Motor neuron (in vitro differentiated cells): ENCODE measurements around the gene PNPLA7. TPM values are rescaled to one million over a fixed set of nuclear protein-coding genes. Genes with fewer than 3 reads are reported as not detected.
A peak's percentile ranks its signal among the peaks of the same experiment; 100 is the strongest.
"Not testable (repeated sequence)": the region's sequence is repeated elsewhere in the genome, so short reads cannot be mapped to it uniquely, and the experiment has no call there.

Source experiments
- ATAC-seq, 8 experiments: fragments of 200-7000 bp; cut with Tn5 transposase; replicated peaks in 6 of 8; 2 replicates each; pipeline ENCODE4 v1.8.0; 2021; ENCODE audit warnings: mild to moderate bottlenecking in 8 of 8, moderate library complexity in 8 of 8
- H3K27ac ChIP-seq, 2 donors: fragments of 250-450 bp; sonication (Bioruptor Pico); 2 replicates each; pipeline ENCODE4 v1.9.0; 2021; ENCODE audit warnings: antibody characterized with exemption in 2 of 2, mild to moderate bottlenecking in 2 of 2, moderate library complexity in 1 of 2
- H3K4me1 ChIP-seq, 2 donors: fragments of 250-450 bp; sonication (Bioruptor Pico); replicated peaks in 1 of 2; 2 replicates each; pipeline ENCODE4 v1.6.1; 2021; ENCODE audit warnings: antibody characterized with exemption in 2 of 2, mild to moderate bottlenecking in 2 of 2, moderate library complexity in 1 of 2
- H3K4me3 ChIP-seq, 5 donors: fragments of 250-450 bp; sonication (Bioruptor Pico); 2 replicates each; pipeline ENCODE4 v1.9.0; 2021; ENCODE audit warnings: antibody characterized with exemption in 5 of 5, mild to moderate bottlenecking in 5 of 5, moderate library complexity in 4 of 5
- WGBS, 10 experiments: fragments of 450-650 bp; shearing (Covaris generic); methylation state at CpG; one replicate each; pipeline ENCODE4 v1.0.0; 2022; 5-methylcytosine and 5-hydroxymethylcytosine counted together
- in situ Hi-C, 9 experiments: fragments of 400-800 bp; cut with MboI; loops; one replicate each; pipeline ENCODE4 v1.15.0; 2021; ENCODE audit warnings: low sequenced_read_pairs in 9 of 9, low pct_unique_long_range_greater_than_20kb in 2 of 9; ENCODE audit not compliant: unreplicated experiment in 9 of 9
- total RNA-seq, 8 experiments: library from RNA; unstranded; fragments of 300-600 nt; gene quantifications; 2 replicates each; pipeline versions ENCODE4 v1.2.3 to v1.2.4, GENCODE V29; 2022

The PNPLA7 gene
- total RNA-seq, 8 experiments from 2014 or later: 0.16 to 3.3 (median 1.5) TPM

DNA sequence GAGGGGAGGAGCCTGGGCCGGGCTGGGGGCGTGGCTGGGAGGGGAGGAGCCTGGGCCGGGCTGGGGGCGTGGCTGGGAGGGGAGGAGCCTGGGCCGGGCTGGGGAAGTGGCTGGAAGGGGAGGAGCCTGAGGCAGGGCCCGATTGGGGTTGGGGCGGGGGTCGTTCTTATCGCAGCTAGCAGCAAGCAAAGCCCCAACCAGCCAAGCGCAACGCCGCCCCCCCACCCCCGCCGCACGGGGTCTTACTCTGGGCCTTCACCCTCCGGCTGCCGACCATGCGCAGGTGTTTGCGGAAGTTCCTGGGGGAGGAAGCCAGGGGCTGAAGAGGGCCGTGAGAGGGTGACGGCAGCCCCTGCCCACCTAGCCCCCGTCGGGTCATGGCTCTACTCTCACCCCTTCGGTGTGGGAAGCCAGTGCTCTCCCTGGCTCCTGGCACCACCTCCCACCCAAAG, 96.0 kb downstream of the PNPLA7 start:
- peak; percentile 2 to 42 (median 26) for ATAC-seq
- in situ Hi-C loops: no loop called here
- no CpG with 5 or more reads among the region's 24 CpGs for WGBS, 10 experiments
- peak overlapping the region in 1 of 2 donors; percentile 28 for H3K27ac ChIP-seq
- peaks cover 19 to 22% of the 10 kb centered on the region in 2 donors for H3K4me1 ChIP-seq
- peak overlapping the region in 4 of 5 donors; percentile 18 to 31 (median 22) for H3K4me3 ChIP-seq

GRCh38 chr9:137453643-137454081, 96.5 kb downstream of the PNPLA7 start:
- peak overlapping the region in 4 of 5 donors; percentile 18 to 31 (median 21) for H3K4me3 ChIP-seq
- WGBS, 10 experiments: no CpG with 5 or more reads among the region's 25 CpGs
- peaks cover 19 to 22% of the 10 kb centered on the region in 2 donors for H3K4me1 ChIP-seq
- in situ Hi-C loops: no loop called here
- ATAC-seq: peak in 7 of 8 experiments; percentile 17 to 91 (median 79)
- H3K27ac ChIP-seq: peak overlapping the region in 1 of 2 donors; percentile 6

- Histone ChIP-seq H3K4me1 (peaks cover 15 to 21% of the 10 kb centered on the region in 2 donors), H3K27ac (peak overlapping the region in 1 of 2 donors; percentile 6), H3K4me3 (peak overlapping the region in 3 of 5 donors; percentile 18 to 31 (median 21))
- ATAC-seq: no peak
- 93 to 100% (median 100%) methylated on average over 1 to 3 of the region's 43 CpGs; no CpG with 5 or more reads in 7 of the 10 experiments for WGBS, 10 experiments
- in situ Hi-C loops: no loop called here
Observed at GRCh38 chr9:137452761-137453642, 97.2 kb downstream of the PNPLA7 start.

- in situ Hi-C loops: no loop called here
- no peak for ATAC-seq
- WGBS, 10 experiments: no CpG with 5 or more reads among the region's 17 CpGs
- no peak overlapping the region for H3K4me3 ChIP-seq
- H3K27ac ChIP-seq: no peak overlapping the region
- H3K4me1 ChIP-seq: peaks cover 12 to 17% of the 10 kb centered on the region in 2 donors
Observed at GRCh38 chr9:137452006-137452760, 98.0 kb downstream of the PNPLA7 start.

DNA sequence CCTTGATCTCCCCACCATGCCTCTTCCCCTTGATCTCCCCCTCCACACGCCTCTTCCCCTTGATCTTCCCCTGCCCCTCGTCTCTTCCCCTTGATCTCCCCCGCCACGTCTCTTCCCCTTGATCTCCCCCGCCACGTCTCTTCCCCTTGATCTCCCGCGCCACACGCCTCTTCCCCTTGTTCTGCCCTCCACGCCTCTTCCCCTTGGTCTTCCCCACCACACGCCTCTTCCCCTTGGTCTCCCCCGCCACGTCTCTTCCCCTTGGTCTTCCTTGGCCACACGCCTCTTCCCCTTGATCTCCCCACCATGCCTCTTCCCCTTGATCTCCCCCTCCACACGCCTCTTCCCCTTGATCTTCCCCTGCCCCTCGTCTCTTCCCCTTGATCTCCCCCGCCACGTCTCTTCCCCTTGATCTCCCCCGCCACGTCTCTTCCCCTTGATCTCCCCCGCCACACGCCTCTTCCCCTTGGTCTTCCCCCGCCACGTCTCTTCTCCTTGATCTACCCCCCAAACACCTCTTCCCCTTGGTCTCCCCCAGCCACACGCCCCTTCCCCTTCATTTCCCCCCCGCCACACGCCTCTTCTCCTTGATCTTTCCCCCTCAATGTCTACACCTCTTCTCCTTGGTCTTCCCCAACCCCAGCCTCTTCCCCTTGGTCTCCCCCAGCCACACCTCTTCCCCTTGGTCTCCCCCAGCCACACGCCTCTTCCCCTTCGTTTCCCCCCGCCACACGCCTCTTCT, 98.8 kb downstream of the PNPLA7 start:
- H3K27ac ChIP-seq, ATAC-seq, in situ Hi-C loops, H3K4me3 ChIP-seq: not testable (repeated sequence)
- peaks cover 12 to 17% of the 10 kb centered on the region in 2 donors for H3K4me1 ChIP-seq
- no CpG with 5 or more reads among the region's 31 CpGs for WGBS, 10 experiments

DNA sequence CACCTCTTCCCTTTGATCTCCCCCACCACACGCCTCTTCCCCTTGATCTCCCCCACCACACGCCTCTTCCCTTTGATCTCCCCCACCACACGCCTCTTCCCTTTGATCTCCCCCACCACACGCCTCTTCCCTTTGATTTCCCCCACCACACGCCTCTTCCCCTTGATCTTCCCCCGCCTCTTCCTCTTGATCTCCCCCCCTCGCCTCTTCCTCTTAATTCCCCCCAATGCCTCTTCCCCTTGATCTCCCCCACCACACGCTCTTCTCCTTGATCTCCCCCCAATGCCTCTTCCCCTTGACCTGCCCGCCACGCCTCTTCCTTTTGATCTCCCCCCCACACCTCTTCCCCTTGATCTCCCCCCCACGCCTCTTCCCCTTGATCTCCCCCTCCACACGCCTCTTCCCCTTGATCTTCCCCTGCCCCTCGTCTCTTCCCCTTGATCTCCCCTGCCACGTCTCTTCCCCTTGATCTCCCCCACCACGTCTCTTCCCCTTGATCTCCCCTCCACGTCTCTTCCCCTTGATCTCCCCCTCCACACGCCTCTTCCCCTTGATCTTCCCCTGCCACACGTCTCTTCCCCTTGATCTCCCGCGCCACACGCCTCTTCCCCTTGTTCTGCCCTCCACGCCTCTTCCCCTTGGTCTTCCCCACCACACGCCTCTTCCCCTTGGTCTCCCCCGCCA, 99.5 kb downstream of the PNPLA7 start:
- H3K4me3 ChIP-seq, ATAC-seq, in situ Hi-C loops, H3K27ac ChIP-seq: not testable (repeated sequence)
- WGBS, 10 experiments: no CpG with 5 or more reads among the region's 24 CpGs
- H3K4me1 ChIP-seq: peaks cover 12 to 17% of the 10 kb centered on the region in 2 donors

GRCh38 chr9:137449931-137450538, 100.2 kb downstream of the PNPLA7 start:
- Histone ChIP-seq H3K27ac (no peak overlapping the region), H3K4me1 (peaks cover 9 to 21% of the 10 kb centered on the region in 2 donors), H3K4me3 (no peak overlapping the region)
- no peak for ATAC-seq
- in situ Hi-C loops: loop anchor here in 1 of 9 experiments (25.0 kb wide), 1 partner anchor 163 kb away; the partner anchor contains the start of gene TOR4A
- WGBS, 10 experiments: 91% methylated on average over 6 of the region's 18 CpGs; no CpG with 5 or more reads in 9 of the 10 experiments

DNA sequence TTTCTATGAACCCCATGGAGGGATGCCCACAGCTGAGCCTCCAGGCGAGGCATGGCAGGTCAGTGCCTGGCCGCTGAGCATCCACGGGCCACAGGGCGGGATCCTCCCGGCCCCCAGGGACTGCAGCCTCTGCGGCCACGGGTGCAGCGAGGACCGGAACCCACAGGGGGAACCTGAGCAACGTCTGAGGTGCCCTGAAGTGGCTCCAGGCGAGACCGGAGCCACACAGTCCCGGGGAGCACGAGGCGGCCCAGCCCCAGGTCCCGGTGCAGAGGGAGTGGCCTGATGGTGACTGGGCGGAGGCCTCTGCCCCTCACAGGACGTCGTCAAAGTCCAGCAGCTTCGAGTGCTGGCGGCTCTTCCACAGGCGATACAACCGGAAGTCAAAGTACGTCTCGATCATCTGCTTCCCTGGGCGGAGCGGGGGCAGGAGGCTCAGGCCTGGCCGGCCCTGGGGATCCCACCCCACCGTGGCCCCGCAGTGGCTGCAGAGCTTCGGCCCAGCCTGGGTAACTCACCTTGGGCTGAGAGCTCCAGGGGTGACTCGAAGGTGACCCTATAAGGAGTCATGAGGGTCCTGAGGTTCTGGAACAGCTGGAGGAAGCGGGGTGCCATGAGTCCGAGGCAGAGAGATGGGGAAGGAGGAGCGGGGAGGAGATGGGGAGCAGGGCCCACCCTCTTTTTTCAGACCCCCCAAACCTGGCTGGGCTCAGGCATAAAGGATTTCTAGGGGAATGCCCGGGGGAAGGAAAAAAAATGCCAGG, 100.9 kb downstream of the PNPLA7 start:
- no peak overlapping the region for H3K27ac ChIP-seq
- in situ Hi-C loops: loop anchor here in 1 of 9 experiments (25.0 kb wide), 1 partner anchor 162 kb away; the partner anchor contains the start of gene TOR4A
- whole genome bisulfite sequencing, 10 experiments: 80 to 95% methylated on average over 1 to 4 of the region's 36 CpGs; no CpG with 5 or more reads in 8 of the 10 experiments
- no peak overlapping the region for H3K4me3 ChIP-seq
- H3K4me1 ChIP-seq: peaks cover 1 to 15% of the 10 kb centered on the region in 2 donors
- no peak for ATAC-seq

DNA sequence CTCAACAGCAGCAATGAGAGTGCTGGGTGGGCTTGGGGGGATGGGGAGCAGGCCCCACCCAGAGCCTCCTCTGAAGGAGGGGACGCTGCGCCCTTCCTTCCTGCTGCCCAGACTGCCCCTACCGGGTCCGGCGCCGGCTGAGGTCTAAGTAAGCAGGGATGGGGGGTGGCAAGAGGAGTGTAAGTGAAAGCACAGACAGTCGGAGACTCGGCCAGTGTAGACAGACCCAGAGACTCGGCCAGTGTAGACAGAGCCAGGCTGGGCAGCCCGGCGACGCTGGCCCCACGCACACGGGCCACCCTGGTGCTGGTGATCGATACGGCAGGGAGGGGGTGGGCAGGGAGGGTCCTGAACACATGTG, 101.6 kb downstream of the PNPLA7 start:
- WGBS, 10 experiments: no CpG with 5 or more reads among the region's 16 CpGs
- in situ Hi-C loops: loop anchor here in 1 of 9 experiments (25.0 kb wide), 1 partner anchor 161 kb away; the partner anchor contains the start of gene TOR4A
- Histone ChIP-seq H3K4me1 (peaks cover 0 to 14% of the 10 kb centered on the region in 2 donors), H3K4me3 (no peak overlapping the region), H3K27ac (no peak overlapping the region)
- ATAC-seq: no peak

GRCh38 chr9:137447722-137448601, 102.2 kb downstream of the PNPLA7 start:
- peak in 4 of 8 experiments; percentile 5 to 34 (median 15) for ATAC-seq
- no peak overlapping the region for H3K4me3 ChIP-seq
- peaks cover 0 to 8% of the 10 kb centered on the region in 2 donors for H3K4me1 ChIP-seq
- WGBS, 10 experiments: 100% methylated on average over 1 of the region's 27 CpGs; no CpG with 5 or more reads in 9 of the 10 experiments
- in situ Hi-C loops: loop anchor here in 1 of 9 experiments (25.0 kb wide), 1 partner anchor 161 kb away; the partner anchor contains the start of gene TOR4A
- no peak overlapping the region for H3K27ac ChIP-seq
